Activated CD8-positive, alpha-beta T cell treated with anti-CD3 and anti-CD28 coated beads for 36 hours (primary cell): ENCODE results near the gene DUSP9. TPM values are rescaled to one million over a fixed set of nuclear protein-coding genes. Genes with fewer than 3 reads are reported as not detected.

ENCODE experiments used
- ATAC-seq: fragments of 200-7000 bp; cut with Tn5 transposase; one replicate; pipeline ENCODE4 v1.10.0; 2021; ENCODE audit warnings: mild to moderate bottlenecking, moderate library complexity
- CTCF ChIA-PET: fragments of 350-600 bp; sonication (Branson Sonifier 250); formaldehyde crosslinking; loops from one replicate; lab custom pipeline; 2021; ENCODE audit warnings: antibody characterized with exemption; lab: Charles Lee
- POLR2A ChIA-PET: fragments of 350-600 bp; sonication (Branson Sonifier 250); formaldehyde crosslinking; loops from one replicate; lab custom pipeline; 2021; ENCODE audit warnings: antibody characterized with exemption; lab: Charles Lee
- DNase-seq: peaks from one replicate; pipeline ENCODE4 v3.0.0-alpha.2; 2020
- H3K27ac Mint-ChIP-seq: one replicate; pipeline ENCODE4 v1.8.0; 2021; ENCODE audit warnings: mild to moderate bottlenecking, mixed read lengths
- H3K27me3 Mint-ChIP-seq: one replicate; pipeline ENCODE4 v1.8.0; 2021; ENCODE audit warnings: mixed read lengths
- H3K36me3 Mint-ChIP-seq: one replicate; pipeline ENCODE4 v1.8.0; 2021; ENCODE audit warnings: low read depth, mixed read lengths
- H3K4me1 Mint-ChIP-seq: one replicate; pipeline ENCODE4 v1.8.0; 2021; ENCODE audit warnings: low read depth, mixed read lengths
- H3K4me3 Mint-ChIP-seq: one replicate; pipeline ENCODE4 v1.8.0; 2021; ENCODE audit warnings: mild to moderate bottlenecking, moderate library complexity, mixed read lengths
- H3K9me3 Mint-ChIP-seq: one replicate; pipeline ENCODE4 v1.8.0; 2021; ENCODE audit warnings: mixed read lengths
- CTCF ChIP-seq: fragments of 200-600 bp; IDR thresholded peaks from one replicate; pipeline ENCODE4 v1.8.0; 2022; ENCODE audit warnings: antibody characterized with exemption, mild to moderate bottlenecking
- intact Hi-C: fragments of 100-400 bp; cut with micrococcal nuclease; formaldehyde crosslinking; loops from one replicate; pipeline ENCODE4 v1.10.0; 2022
- total RNA-seq, 2 experiments: library from RNA; stranded (reverse); gene quantifications; one replicate each; pipeline ENCODE4 v1.2.3, GENCODE V29; 2021

Gene DUSP9
- total RNA-seq, 2 experiments from 2014 or later: 0.14 TPM; not detected in 1

- intact Hi-C loops: no loop called here
- no peaks in the 10 kb centered on the region for H3K36me3 Mint-ChIP-seq
- H3K9me3 Mint-ChIP-seq: no peaks in the 10 kb centered on the region
- no peak for ATAC-seq
- no peak for DNase-seq
- TF ChIP-seq CTCF: no peak
- ChIA-PET CTCF (interaction anchor here (2.8 to 3.0 kb wide), 2 partner anchors 52 to 57 kb away, joined by 21 to 27 read pairs; no protein-coding TSS in a partner anchor), POLR2A (no interaction called here)
- H3K27ac Mint-ChIP-seq: no peak overlapping the region
- H3K4me3 Mint-ChIP-seq: peak overlapping the region; percentile 60
- no peaks in the 10 kb centered on the region for H3K27me3 Mint-ChIP-seq
- peaks cover 6% of the 10 kb centered on the region for H3K4me1 Mint-ChIP-seq
Observed at GRCh38 chrX:153610836-153611213, 36.2 kb upstream of the DUSP9 start.

- POLR2A ChIA-PET: no interaction called here
- Mint-ChIP-seq H3K27me3 (no peaks in the 10 kb centered on the region), H3K9me3 (no peaks in the 10 kb centered on the region), H3K4me3 (no peak overlapping the region), H3K27ac (no peak overlapping the region), H3K4me1 (peaks cover 6% of the 10 kb centered on the region), H3K36me3 (no peaks in the 10 kb centered on the region)
- DNase-seq (no peak), ATAC-seq (no peak)
- TF ChIP-seq CTCF: no peak
- intact Hi-C loops: no loop called here
- CTCF ChIA-PET: interaction anchor here (2.8 to 3.0 kb wide), 2 partner anchors 51 to 57 kb away, joined by 21 to 27 read pairs; no protein-coding TSS in a partner anchor
Observed at GRCh38 chrX:153611298-153612095, 35.5 kb upstream of the DUSP9 start.

GRCh38 chrX:153612413-153612812, 34.6 kb upstream of the DUSP9 start:
- no peak for DNase-seq
- ChIA-PET POLR2A (no interaction called here), CTCF (interaction anchor here (2.0 kb wide), 1 partner anchor 56 kb away, joined by 6 read pairs; no protein-coding TSS in a partner anchor)
- no peak overlapping the region for H3K27ac Mint-ChIP-seq
- peaks cover 6% of the 10 kb centered on the region for H3K4me1 Mint-ChIP-seq
- no peak for TF ChIP-seq CTCF
- no peak overlapping the region for H3K4me3 Mint-ChIP-seq
- no peaks in the 10 kb centered on the region for H3K27me3 Mint-ChIP-seq
- H3K36me3 Mint-ChIP-seq: no peaks in the 10 kb centered on the region
- no peaks in the 10 kb centered on the region for H3K9me3 Mint-ChIP-seq
- intact Hi-C loops: no loop called here
- ATAC-seq: no peak

- intact Hi-C loops: no loop called here
- H3K27ac Mint-ChIP-seq: no peak overlapping the region
- CTCF ChIA-PET: interaction anchor here (1.4 to 2.0 kb wide), 2 partner anchors 11 to 53 kb away, joined by 3 to 6 read pairs; no protein-coding TSS in a partner anchor
- H3K27me3 Mint-ChIP-seq: no peaks in the 10 kb centered on the region
- H3K36me3 Mint-ChIP-seq: no peaks in the 10 kb centered on the region
- TF ChIP-seq CTCF: no peak
- H3K9me3 Mint-ChIP-seq: no peaks in the 10 kb centered on the region
- POLR2A ChIA-PET: interaction anchor here (1.2 kb wide), 1 partner anchor 48 kb away, joined by 3 read pairs; no protein-coding TSS in a partner anchor
- ATAC-seq (no peak), DNase-seq (no peak)
- no peak overlapping the region for H3K4me3 Mint-ChIP-seq
- peaks cover 6% of the 10 kb centered on the region for H3K4me1 Mint-ChIP-seq
Observed at GRCh38 chrX:153614818-153615217, 32.2 kb upstream of the DUSP9 start.

GRCh38 chrX:153620576-153620975, 26.4 kb upstream of the DUSP9 start:
- DNase-seq: no peak
- H3K9me3 Mint-ChIP-seq: no peaks in the 10 kb centered on the region
- intact Hi-C loops: no loop called here
- CTCF ChIA-PET: no interaction called here
- H3K27me3 Mint-ChIP-seq: no peaks in the 10 kb centered on the region
- no peaks in the 10 kb centered on the region for H3K36me3 Mint-ChIP-seq
- POLR2A ChIA-PET: no interaction called here
- ATAC-seq: no peak
- no peak overlapping the region for H3K4me3 Mint-ChIP-seq
- H3K4me1 Mint-ChIP-seq: no peaks in the 10 kb centered on the region
- TF ChIP-seq CTCF: no peak
- H3K27ac Mint-ChIP-seq: no peak overlapping the region
